GM18508 (cell line): ENCODE data around the gene CCDC57.
"Not testable (repeated sequence)": the region's sequence is repeated elsewhere in the genome, so short reads cannot be mapped to it uniquely, and the experiment has no call there.

Source experiments
- ATAC-seq: cut with Tn5 transposase; IDR thresholded peaks from one replicate; pipeline ENCODE4 v1.9.1; 2021; ENCODE audit warnings: moderate number of reproducible peaks; ENCODE audit not compliant: insufficient read depth, unreplicated experiment

Gene CCDC57, protein sequence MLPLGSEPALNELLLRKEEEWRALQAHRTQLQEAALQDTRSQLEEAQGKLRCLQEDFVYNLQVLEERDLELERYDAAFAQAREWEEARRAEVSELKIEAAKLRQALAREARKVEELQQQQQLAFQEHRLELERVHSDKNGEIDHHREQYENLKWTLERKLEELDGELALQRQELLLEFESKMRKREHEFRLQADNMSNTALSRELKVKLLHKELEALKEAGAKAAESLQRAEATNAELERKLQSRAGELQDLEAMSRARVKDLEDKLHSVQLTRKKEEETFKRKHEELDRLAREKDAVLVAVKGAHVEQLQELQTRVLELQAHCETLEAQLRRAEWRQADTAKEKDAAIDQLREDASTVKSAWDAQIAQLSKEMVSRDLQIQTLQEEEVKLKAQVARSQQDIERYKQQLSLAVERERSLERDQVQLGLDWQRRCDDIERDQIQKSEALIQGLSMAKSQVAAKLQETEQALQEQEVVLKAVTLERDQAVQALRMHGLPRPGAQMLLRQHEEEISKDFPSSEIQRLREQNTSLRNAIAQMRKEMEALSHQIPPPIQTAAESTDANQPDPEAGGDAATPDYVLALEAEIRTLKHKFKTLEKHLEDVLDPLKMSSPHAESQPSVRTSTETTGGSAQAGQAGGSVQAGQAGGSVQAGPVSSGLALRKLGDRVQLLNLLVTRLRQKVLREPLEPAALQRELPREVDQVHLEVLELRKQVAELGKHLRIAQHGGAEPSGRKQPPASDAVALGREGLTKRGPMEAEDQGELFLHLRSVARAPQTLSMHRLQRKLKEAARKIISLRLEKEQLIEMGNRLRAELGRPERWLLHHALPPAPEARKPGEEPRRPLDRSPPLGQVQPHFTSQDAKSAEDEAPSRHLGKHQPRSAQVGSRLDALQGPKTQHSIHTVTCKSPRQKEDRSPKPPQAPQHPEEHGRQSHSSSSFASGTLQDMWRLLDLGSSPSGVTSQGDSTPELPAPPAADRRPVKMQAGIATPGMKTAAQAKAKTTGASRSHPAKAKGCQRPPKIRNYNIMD

GRCh38 chr17:82212331-82213250, at the start of gene CCDC57:
CCDC57 (minus strand) TSS chr17:82212842; CDS start chr17:82201944, 10,898 bp downstream.
- no peak for ATAC-seq

GRCh38 chr17:82262344-82262743, 49.7 kb upstream of the CCDC57 start:
- no peak for ATAC-seq

- ATAC-seq, result not testable (repeated sequence)
Observed at GRCh38 chr17:82259972-82260961, 47.6 kb upstream of the CCDC57 start.

DNA sequence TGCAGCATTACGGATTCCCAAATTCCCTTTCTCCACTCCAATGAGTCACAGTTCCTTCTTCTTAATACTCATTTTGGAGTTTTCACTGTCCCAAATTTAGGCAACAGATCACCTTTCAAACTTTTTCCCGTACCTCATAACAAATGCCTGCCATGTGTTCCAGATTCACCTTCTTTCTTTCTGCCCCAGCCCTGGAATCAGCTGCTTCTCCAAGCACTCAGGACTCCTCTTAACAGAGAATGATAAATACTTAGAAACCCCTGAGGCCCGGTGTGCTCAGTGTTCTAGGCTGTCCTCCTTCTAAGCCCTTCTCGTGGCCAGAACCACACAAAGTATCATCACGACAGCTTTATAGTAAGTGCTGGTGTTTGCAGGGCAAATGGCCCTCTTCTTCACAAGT, 45.9 kb upstream of the CCDC57 start:
- no peak for ATAC-seq

GRCh38 chr17:82257473-82257872, 44.8 kb upstream of the CCDC57 start:
- ATAC-seq, result no peak

GRCh38 chr17:82256242-82256885, 43.7 kb upstream of the CCDC57 start:
- no peak for ATAC-seq

GRCh38 chr17:82255402-82255972, 42.8 kb upstream of the CCDC57 start:
- ATAC-seq, result no peak

DNA sequence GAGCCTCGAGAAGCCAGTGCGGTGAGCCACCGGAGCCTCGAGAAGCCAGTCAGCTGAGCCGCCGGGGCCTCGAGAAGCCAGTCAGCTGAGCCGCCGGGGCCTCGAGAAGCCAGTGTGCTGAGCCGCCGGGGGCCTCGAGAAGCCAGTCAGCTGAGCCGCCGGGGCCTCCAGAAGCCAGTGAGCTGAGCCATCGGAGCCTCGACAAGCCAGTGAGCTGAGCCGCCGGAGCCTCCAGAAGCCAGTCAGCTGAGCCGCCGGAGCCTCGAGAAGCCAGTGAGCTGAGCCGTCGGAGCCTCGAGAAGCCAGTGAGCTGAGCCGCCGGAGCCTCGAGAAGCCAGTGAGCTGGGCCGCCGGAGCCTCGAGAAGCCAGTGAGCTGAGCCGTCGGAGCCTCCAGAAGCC, 42.1 kb upstream of the CCDC57 start:
- not testable (repeated sequence) for ATAC-seq

DNA sequence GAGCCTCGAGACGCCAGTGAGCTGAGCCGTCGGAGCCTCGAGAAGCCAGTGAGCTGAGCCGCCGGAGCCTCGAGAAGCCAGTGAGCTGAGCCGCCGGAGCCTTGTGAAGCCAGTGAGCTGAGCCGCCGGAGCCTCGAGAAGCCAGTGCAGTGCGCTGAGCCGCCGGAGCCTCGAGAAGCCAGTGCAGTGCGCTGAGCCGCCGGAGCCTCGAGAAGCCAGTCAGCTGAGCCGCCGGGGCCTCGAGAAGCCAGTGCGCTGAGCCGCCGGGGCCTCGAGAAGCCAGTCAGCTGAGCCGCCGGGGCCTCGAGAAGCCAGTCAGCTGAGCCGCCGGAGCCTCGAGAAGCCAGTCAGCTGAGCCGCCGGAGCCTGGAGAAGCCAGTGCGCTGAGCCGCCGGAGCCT, 41.5 kb upstream of the CCDC57 start:
- ATAC-seq, result not testable (repeated sequence)

GRCh38 chr17:82253179-82253544, 40.5 kb upstream of the CCDC57 start:
- ATAC-seq, result no peak

DNA sequence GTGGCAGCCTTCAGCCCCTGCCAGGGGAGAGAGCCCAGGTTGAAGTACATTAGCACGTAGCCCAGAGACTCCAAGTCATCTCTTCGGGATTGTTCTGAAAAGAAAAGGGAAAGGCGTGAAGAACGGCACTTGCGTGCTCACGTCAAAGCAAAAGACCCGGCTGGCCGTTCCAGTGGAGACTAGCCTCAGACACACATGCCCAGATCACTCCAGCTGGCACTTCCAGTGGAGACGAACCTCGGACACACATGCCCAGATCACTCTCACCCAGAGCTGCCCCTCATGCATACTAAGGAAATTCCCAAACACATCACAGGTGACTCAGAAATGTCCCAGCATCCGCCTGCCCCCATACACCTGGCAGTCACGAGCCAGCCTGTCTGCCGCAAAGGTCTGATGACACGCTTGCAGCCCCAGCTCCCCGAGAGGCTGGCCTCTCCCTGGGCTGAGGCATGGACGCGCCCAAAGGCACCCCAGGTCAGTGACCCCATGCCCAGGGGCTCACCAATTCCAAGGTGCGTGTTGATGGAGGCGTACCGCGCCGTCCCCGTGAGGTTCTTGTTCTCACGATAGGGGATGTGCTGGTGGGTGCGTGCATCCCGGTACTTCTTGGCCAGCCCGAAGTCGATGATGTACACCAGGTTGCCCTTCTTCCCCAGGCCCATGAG, 40.0 kb upstream of the CCDC57 start:
- ATAC-seq, result no peak

DNA sequence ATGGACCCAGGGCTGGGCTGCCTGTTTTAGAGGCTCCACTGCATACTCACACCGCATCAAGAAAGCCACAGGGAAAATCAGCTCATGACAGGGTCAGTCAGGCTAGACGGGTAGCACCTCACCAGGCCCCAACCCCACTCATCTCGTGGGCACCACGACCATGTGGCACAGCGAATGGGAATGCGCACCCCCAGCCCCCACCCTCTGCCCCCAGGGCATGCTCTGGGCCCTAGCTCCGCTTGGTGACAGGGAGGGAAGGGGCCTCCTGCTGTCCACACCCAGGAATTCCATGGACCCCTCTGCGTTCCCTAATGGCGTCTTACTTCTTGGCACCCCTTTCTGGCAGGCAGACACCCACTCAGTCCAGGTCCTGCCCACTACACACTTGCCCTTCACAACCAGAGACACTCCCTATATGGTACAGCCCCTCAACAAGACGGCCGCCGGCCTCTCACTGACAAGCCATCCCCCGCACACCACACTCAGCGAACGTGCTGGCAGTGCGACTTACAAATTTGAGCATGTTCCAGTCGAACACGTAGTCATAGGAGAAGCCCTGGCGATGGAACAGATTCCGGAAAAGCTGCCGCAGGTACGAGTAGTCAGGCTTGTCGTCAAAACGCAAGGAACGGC, 38.3 kb upstream of the CCDC57 start:
- no peak for ATAC-seq

GRCh38 chr17:82249896-82250581, 37.4 kb upstream of the CCDC57 start:
- ATAC-seq, result no peak

DNA sequence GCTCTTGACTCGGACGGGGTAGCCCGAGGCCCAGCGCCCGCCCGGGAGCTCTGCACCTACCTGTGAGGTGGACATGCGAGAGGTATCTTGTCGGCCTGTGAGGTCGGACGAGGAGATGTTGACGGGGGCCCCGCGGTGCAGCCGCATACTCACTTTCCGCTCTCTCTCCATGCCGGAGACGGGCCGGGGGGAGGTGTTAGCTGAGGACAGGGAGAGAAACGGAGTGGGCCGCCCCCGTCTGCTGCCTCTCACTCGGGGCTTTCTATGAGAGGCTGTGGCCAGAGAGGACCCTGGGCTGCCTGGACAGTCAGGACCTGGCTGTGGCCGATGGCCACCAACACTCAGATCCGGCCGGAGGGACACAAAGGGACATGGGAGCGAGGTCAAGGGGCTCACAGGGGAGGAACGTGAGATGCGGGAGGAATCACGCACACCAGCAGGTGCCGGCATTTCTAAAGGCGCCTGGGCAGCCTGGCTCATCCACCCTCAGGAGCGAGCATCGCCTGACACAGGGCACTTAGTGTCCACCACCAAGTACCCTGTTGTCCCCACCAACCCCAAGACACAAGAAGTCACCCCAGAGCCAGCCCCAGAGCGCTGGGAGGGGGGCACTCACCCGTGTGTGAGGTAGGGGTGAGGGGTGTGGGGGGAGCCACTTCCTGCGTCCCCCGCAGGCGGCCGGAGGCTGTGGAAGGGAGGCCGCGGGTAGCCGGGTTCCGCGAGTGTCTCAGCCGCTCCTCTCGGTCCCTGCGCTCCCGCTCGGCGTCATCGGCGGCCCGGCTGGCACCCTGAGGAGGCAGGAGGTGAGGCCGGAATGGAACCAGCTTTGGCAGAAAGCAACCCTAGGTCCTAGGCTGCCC, 36.4 kb upstream of the CCDC57 start:
- no peak for ATAC-seq

- no peak for ATAC-seq
Observed at GRCh38 chr17:82247856-82248671, 35.4 kb upstream of the CCDC57 start.
